Activated CD4-positive, CD25-positive, alpha-beta regulatory T cell treated with anti-CD3 and anti-CD28 coated beads, Interleukin-2, amount 50 U/mL, for 16 hours (primary cell): ENCODE measurements around the gene TPM1.

ENCODE experiments used
- DNase-seq: peaks from one replicate; pipeline ENCODE4 v3.0.0-alpha.2; 2020; ENCODE audit warnings: low read depth, low spot score

TPM1 gene

GRCh38 chr15:63054985-63055384 lies 12.4 kb downstream of the TPM1 start:
- no peak for DNase-seq

DNA sequence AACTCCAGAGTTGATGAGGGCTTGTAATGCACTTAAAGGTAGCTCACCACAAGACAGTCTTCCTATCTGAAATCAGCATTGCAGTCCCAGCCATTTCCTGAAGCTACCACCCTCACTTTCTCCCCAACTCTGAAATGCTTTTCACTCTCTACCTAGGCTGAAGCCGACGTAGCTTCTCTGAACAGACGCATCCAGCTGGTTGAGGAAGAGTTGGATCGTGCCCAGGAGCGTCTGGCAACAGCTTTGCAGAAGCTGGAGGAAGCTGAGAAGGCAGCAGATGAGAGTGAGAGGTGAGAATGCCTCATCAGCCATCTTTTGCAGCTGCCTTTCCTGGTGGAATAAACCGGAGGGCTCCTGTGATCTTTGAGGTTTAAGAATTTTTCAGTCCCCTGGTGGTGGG lies 14.3 kb downstream of the TPM1 start:
- no peak for DNase-seq

DNA sequence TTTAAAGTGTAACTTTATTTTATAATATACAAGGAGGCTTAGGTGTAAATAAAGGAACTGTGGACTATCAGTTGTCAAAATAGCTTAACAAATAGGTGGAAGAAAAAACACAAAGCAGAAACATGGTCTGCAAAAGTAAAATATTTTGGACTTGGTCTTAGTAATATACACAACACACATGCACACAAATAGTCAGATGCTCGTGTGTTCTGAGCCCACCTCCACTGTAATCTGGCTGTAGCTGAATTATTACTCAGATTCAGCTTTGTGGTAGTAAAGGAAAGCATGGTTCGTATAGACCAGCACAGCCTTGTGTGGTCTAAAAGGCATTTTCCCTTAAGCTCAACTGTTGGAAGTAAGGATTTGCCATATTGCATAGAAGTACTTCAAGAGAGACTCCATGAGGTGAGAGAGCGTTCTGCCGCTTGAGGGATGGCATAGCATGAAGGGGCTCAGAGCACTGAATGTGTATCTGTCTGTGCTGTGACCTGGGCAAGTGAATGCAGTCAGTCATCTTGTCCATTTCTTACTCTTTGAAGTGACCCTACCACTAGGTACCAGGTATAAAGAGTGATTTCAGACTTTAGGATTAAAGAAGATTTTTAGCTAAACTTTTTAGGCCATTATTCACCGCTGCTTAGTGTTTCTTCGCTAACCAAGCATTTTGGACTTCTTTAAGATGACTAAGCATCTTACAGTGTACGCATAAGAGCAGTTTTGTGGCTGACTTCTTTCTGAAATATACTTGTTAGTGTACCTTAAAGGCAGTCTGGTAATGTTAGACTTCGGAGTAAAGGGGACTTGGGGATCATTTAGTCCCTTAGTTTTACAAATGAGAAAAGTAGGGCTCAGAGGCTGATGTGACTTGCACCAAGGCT lies 15.2 kb downstream of the TPM1 start:
- no peak for DNase-seq

GRCh38 chr15:63059075-63059474 lies 16.5 kb downstream of the TPM1 start:
- DNase-seq = no peak

GRCh38 chr15:63059573-63060216 lies 17.1 kb downstream of the TPM1 start:
- no peak for DNase-seq

DNA sequence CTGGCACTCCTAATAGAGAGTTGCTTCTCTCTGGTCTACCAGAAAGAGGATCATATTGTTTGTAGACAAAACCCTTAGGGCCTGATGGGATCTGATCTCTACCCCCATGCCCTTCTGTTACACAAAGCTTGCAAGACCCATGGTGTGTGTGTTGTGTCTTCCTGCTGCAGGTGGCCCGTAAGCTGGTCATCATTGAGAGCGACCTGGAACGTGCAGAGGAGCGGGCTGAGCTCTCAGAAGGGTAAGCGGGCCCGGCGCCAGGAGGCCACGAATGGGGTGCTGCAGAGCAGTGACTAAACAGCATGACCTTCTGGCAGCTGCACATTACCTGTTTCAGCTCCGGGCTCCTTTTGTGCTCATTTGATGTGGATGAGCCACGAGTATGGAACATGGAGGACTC lies 18.2 kb downstream of the TPM1 start:
- DNase-seq = no peak

- DNase-seq = no peak
Measured at GRCh38 chr15:63061975-63062374, 19.4 kb downstream of the TPM1 start.

DNA sequence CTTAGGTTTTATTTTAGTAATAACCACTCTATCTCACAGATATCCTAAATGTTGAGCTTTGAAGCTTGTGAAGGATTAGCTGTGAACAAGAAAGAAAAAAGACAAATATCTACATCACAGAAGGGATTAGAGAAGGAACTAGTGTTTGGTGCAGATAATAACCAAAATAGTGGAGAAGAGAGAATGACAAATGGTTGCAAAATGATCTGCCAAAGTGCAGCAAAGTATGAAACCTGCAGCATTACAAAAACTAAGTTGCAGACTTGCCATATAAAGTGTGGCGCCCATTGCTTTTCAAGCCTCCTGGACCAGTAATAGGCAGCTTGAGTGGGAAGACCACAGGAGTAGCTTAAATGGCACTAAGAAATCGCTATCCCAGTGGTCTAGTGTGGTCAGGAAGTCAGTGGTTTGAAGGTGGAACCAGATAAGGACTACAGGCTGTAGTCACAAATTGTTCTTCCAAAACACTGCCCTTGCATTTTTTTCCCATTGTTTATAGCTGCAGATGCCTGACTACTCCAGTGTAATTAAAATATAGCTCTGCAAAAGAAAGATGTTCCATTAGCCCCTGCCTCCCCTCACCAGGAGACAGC lies 20.7 kb downstream of the TPM1 start:
- DNase-seq = no peak

GRCh38 chr15:63063877-63064409 lies 21.4 kb downstream of the TPM1 start:
- no peak for DNase-seq

- DNase-seq = no peak
Measured at GRCh38 chr15:63065262-63066221, 23.0 kb downstream of the TPM1 start.

DNA sequence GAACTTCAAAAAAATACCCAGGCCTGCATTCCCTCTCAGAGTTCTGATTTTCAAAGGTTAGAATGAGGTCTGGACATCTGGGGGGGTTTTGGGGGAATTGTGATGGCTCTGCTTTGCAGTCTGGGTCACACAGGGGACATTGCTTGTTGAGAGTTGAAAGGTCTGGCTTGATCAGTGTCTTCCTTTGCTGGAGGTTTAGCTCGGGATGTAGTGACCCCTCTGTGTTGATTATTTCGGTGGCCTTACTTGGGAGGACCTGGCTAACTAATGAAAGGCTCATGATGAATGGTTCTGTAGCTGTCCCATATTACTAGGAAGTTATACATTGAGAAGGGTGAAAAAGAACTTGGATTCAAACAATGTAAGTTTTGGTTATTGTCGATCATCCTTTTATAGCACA lies 23.7 kb downstream of the TPM1 start:
- no peak for DNase-seq

DNA sequence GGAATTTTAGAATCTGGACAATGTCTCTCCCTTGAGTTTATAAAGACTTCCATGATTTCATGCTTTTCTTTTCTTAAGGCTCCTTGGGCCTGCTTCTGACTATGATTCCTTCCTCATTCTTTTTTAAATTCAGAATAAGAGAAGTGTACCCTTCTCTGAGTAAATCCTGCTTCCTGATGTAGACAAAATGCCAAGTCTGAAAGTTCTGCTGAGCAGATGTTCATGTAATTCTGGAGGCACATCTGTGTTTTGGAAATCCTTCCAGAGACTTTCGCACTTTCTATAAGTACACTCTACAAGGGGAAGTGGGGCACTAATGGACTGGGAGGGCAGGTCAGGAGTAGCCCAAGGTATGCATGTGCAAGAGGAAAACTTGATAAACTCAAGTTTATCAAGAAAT lies 24.8 kb downstream of the TPM1 start:
- no peak for DNase-seq

GRCh38 chr15:63067976-63068743 lies 25.6 kb downstream of the TPM1 start:
- no peak for DNase-seq

- DNase-seq = no peak
Measured at GRCh38 chr15:63069616-63070090, 27.1 kb downstream of the TPM1 start.

DNA sequence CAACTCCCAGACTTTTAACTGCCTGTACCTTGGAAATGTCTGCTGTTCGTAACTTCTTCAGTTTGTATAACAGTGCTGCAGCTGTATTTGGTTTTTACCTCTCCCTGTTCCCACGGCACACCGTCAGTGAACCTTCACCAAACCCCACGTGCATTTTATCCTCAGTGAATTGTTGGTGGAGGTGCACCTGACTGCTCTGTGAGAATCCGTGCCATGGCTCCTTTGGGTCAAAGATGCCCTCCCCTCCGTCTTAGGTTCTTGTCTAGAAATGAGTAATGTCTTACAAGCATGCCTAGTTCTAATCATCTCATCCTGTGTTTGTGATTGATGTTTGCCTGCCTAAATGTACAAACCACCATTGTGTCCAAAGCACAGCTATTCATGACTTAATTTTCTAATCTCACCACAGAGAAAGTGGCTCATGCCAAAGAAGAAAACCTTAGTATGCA lies 28.2 kb downstream of the TPM1 start:
- DNase-seq = no peak

GRCh38 chr15:63071288-63071909 lies 28.9 kb downstream of the TPM1 start:
- DNase-seq = no peak

DNA sequence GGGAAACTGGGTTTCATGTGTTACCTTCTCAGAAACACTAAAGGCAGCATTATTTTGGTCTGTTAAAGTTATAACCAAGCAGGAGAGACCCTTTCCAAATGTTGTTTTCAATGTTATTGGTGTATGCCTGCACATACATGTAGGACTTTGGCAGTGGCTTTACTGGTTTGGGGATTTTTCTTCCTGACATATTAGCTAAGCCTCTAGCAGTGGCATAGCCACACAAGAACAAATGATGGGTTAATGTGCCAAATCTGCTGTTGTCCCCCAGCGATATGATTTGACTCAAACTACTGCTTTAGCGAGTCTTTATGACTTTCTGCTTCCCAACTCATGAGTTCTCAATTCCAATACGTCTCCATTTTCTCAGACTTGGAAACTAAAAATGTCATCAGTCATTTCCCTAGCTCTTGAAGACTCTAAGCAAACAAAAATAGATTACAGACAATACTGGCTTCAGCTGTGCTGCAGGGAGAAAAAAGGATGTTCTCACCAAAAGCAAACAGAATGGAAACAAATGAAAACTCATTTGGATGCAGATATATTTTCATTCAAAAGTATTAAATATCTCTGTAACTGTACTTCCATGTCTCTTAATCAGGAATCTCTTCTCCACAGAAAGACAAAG lies 29.6 kb downstream of the TPM1 start:
- DNase-seq = no peak

- no peak for DNase-seq
Measured at GRCh38 chr15:63072809-63073277, 30.3 kb downstream of the TPM1 start.

DNA sequence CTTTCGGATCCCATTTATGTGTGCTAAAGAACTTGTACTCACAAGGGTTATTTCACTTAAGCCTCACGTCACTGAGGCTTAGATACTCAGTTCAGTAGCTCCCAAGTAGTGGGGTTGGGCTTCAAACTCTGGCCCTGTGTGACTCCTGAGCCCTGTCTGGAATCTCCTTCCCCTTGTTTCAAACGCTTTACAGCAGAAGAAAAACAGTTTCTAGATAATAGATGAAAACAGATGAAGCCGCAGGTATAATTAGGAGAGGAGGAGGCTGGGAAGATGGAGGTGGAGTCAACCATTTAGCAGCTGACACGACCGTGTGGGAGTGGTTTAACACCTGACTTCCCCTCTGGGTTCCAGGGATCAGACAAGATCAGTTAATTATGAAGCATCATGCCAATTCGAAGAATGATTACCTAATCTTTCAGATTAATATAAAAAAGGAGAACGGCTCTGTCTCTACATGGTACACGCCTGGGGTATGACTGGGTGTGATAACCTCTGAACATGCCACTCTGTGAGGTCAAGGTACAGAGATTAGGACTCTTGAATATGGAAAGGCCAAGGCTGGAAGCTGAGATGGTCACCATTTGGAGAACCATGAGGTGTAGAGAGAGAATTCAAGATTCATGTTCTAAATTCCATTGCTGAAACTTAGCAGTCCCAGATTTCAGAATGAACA lies 31.1 kb downstream of the TPM1 start:
- DNase-seq = no peak
